Measurements from ENCODE around the gene USP36.

USP36 gene

DNA sequence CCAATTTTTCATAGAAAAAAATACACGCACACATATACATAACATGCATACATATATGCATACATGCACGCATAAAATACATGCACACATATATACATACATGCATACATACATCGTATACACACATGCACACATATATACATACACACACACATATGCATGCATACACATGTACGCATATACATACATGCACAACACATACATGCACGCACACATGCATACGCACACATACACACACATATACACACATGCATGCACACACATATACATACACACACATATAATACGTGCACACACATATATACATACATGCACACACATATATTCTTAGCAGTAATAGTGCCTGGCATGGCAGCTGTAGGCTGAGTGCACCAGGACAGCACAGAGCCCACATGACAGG lies 24.9 kb downstream of the USP36 start:
- no peak for DNase-seq (ENCODE audit: low spot score)

GRCh38 chr17:78812855-78813254 lies 27.8 kb downstream of the USP36 start:
- DNase-seq (ENCODE audit: low spot score) = no peak

DNA sequence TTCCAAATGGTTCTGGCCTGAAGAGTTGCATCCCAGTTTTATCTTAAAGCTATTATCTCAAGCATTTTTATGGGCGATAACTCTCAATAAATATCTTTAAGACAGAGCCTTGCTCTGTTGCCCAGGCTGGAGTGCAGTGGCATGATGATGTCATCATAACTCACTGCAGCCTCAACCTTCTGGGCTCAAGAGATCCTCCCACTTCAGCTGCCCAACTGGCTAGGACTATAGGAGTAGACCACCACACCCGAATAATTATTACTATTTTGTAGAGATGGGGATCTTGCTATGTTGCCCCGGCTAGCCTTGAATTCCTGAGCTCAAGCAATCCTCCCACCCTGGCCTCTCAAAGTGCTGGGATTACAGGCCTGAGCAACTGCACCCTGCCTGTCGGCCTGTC lies 32.5 kb downstream of the USP36 start:
- no peak for DNase-seq (ENCODE audit: low spot score)

- DNase-seq (ENCODE audit: low spot score) = no peak
Observed at GRCh38 chr17:78806451-78806850, 34.2 kb downstream of the USP36 start.

DNA sequence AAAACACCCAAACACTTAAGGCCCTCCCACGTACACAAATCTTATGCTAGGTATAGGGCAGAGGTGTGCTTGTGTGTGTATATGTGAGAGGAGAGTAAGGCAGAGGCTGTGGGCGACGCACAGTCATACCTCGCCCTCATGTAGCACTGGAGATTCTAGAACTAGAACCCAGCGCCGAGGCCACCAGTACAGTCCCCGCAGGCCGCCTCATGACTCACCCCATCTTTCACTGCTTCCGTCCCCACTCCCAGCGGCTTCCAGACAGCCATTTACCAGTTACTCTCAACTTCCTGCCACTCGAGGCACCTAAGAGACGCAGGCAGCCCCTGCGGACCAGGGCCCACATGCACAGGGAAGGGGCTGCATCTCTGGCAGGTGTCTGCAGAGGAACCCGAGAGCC lies 35.3 kb downstream of the USP36 start:
- no peak for DNase-seq (ENCODE audit: low spot score)

- DNase-seq (ENCODE audit: low spot score) = no peak
Observed at GRCh38 chr17:78804777-78805176, 35.8 kb downstream of the USP36 start.

DNA sequence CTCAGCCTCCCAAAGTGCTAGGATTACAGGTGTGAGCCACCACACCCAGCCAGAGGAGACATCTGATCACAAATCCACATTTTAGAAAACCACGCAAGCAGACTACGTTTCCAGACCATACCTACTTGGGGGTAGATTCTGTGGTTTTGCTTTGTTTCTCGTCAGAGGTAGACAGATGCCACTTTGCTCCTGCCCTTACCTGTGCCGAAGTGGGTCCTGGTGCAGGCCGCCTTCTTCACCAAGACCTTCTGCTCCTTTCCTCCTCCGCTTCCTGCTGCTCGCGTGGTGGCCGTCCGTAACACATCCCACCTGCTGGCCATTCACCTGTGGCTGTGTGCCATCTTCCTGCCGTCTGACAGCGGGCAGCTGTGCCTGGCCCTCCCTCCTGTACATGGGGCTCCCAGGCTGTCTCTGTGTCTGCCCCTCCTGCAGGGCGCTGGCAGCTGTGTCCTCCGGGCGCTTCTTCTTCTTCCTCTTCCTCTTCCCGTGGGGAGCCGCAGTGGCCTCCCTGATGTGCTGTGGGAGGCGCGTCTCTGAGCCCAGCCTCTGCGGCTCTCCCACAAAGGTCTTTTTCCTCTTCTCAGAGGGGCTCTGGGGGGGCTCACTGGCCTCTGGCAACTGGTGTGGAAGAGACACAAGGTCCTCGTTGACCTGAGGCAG lies 37.3 kb downstream of the USP36 start:
- DNase-seq (ENCODE audit: low spot score) = no peak

GRCh38 chr17:78802459-78802858 lies 38.2 kb downstream of the USP36 start:
- DNase-seq (ENCODE audit: low spot score) = no peak

- no peak for DNase-seq (ENCODE audit: low spot score)
Observed at GRCh38 chr17:78802008-78802407, 38.6 kb downstream of the USP36 start.

DNA sequence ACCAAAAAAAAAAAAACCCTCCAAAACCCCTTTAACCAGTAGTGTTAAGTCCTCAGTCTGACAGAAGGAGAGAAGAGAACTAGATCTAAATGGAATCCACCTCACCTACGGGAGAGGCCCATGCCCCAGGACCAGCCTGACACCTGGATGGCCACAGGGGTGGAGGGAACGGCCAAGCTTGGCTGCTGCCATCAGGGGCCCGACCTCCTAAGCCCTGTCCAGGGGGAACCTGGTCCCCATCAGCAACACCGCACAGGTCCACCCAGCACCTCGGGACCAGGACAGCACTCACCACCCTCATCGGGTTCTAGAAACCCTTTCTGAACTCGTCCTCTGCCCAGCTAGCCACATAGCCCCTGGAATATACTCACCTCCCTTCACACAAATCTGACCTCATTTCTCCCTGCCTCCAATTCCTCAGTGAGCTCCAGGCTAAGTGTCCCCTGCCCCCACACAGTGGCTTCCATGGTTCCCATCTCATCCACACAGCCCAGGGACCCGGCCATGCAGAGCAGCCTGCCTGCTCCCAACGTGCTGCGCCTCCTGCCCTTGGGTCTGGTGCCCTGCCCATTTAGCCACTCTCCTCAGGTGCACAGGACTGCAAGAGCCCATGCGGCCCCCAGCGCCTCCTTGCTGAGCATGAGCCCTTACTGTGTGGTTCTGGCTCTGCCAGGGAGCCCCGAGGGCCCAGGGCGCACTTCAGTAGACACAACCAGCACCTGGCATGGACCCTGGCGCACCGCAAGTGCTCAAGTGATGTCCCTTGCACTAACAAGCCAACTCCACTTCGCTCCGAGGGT lies 40.3 kb downstream of the USP36 start:
- DNase-seq (ENCODE audit: low spot score) = no peak

DNA sequence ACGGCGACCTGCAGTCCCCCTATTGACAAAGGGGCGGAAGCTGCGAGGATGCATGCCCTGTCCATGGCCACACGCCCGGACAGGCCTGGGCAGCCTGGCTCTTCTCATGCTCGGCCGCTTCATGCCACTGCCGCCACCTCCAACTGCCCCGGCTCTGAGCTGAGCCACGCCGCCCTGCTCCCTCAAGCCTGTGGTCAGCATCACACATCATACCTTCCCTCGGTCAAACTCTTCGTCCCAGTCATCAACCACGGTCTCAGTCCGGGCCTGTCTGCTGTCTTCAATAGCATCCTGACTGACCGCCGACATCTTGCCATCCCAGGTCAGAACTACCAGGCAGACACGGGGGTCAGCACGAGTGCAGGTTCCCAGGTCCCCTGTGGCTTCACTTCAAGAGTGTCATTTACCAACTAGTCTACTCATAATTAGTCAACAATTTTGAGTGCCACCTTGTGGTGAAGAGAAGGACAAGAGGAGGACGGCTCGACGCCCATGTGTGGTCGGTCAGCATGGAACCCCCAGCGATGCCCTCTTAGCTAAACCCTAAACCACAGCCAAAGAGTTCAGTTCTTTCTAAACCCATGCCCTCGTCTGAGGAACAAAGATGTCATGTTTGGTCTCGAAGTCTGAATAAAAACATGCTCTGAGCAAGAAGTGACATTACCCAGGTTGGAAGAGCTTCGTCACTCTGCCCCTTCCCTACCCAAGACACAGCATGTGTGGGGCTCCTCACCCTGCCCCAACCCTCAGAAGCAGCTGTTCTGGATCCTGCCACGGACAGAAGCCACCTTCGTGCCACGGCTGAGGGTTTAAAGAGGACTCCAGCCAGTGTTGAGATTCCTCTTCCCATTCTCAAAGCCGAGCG lies 41.7 kb downstream of the USP36 start:
- DNase-seq (ENCODE audit: low spot score) = no peak

- no peak for DNase-seq (ENCODE audit: low spot score)
Observed at GRCh38 chr17:78797691-78798585, 42.7 kb downstream of the USP36 start.

GRCh38 chr17:78797213-78797612 lies 43.4 kb downstream of the USP36 start:
- no peak for DNase-seq (ENCODE audit: low spot score)

- no peak for DNase-seq (ENCODE audit: low spot score)
Observed at GRCh38 chr17:78796517-78796900, 44.1 kb downstream of the USP36 start.

GRCh38 chr17:78795861-78796516 lies 44.6 kb downstream of the USP36 start:
- no peak for DNase-seq (ENCODE audit: low spot score)

DNA sequence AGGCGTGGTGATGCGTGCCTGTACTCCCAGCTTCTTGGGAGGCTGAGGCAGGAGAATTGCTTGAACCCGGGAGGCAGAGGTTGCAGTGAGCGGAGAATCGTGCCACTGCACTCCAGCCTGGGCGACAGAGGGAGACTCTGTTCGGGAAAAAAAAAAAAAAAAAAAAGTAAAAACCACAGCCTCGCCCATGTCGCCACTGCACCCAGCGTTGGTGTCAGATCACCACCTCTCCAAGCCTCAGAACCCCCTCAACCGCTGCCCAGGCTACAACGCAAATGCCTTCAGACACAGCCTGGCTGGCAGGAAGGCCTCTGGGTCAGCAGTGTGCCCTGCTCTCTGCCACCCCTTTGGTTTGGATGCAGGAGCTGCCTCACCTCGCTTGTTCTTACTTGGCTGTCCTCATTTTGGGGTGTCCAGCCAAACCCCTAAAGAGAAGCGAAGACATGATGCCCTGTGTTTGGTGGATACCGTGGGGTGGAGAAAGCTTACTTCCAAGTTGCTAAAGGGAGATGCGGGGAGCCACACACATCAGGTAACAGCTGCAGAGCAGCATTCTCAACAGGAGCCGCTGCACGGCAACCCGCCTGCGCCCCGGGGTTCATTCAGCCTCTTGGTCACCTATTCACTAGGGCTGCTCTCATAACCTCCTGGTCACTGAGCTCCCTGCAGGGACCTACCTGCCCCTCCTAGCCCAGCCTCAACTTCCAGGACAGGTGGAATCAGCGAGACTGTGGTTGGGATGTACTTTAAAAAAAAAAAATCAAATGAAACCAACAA lies 45.6 kb downstream of the USP36 start:
- no peak for DNase-seq (ENCODE audit: low spot score)

DNA sequence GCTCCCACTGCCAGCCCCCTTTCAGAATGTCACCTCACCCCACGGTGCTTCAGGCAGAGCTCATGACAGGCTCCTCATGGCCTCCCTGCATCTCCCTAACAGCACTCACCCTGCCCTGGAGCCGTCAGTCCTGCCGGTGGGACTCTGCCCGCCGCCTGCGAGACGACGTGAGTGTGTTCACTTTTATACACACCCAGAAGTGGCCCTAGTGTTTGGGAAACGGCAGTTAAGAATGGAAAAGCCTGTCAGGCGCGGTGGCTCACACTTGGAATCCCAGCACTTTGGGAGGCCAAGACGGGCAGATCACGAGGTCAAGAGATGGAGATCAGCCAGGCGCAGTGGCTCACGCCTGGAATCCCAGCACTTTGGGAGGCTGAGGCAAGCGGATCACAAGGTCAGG lies 46.2 kb downstream of the USP36 start:
- no peak for DNase-seq (ENCODE audit: low spot score)

DNA sequence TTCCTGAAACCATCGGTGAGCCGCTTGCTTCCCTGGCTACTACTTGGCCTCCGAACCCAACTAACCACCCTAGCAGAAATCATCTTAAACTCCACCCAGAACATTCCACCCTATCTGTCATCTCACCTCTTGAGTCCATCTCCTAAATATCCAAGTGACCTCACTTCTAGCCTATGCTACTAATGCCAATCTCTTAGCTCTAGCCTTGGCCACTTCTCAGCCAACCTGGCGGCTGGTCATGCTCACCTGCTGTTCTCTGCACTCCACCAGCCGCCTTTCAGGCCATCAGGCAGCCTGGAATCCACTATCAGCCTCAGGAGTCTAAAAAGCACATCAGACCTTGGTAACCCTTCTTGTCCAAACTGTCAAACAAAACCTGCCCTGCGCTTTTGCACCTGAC lies 46.6 kb downstream of the USP36 start:
- DNase-seq (ENCODE audit: low spot score) = no peak

GRCh38 chr17:78793415-78793814 lies 47.2 kb downstream of the USP36 start:
- DNase-seq (ENCODE audit: low spot score) = no peak

All from COLO829 (cell line).